IgD-negative memory B cell (primary cell): ENCODE measurements around the gene PANX1. TPM values are rescaled to one million over a fixed set of nuclear protein-coding genes. Genes with fewer than 3 reads are reported as not detected.

Experiments
- H3K27ac Mint-ChIP-seq, 3 donors: one replicate each; pipeline ENCODE4 v1.8.0; 2020 to 2022; ENCODE audit warnings: mild to moderate bottlenecking in 3 of 3, mixed read lengths in 3 of 3, moderate library complexity in 1 of 3
- H3K27me3 Mint-ChIP-seq: one replicate; pipeline ENCODE4 v1.8.0; 2021; ENCODE audit warnings: mixed read lengths
- H3K36me3 Mint-ChIP-seq: one replicate; pipeline ENCODE4 v1.8.0; 2020; ENCODE audit warnings: mild to moderate bottlenecking, mixed read lengths
- H3K4me1 Mint-ChIP-seq, 3 donors: one replicate each; pipeline ENCODE4 v1.8.0; 2020 to 2022; ENCODE audit warnings: mixed read lengths in 3 of 3, mild to moderate bottlenecking in 1 of 3
- H3K4me3 Mint-ChIP-seq, 4 donors: one replicate each; pipeline ENCODE4 v1.8.0; 2020 to 2022; ENCODE audit warnings: mild to moderate bottlenecking in 4 of 4, mixed read lengths in 4 of 4, moderate library complexity in 3 of 4
- H3K9me3 Mint-ChIP-seq, 3 donors: one replicate each; pipeline ENCODE4 v1.8.0; 2020 to 2021; ENCODE audit warnings: mixed read lengths in 3 of 3, mild to moderate bottlenecking in 1 of 3
- polyA plus RNA-seq: library from polyadenylated mRNA; unstranded; fragments of 300-500 nt; fragmentation: Illumina TruSeq; gene quantifications from one replicate; pipeline ENCODE4 v1.2.3, GENCODE V29; 2021

PANX1 gene
- polyA plus RNA-seq, 1 donor from 2014 or later: 10.0 TPM

- Mint-ChIP-seq H3K9me3 (peaks cover 0 to 4% (median 3%) of the 10 kb centered on the region in 3 donors), H3K4me3 (no peak overlapping the region), H3K4me1 (peaks cover 5 to 7% (median 6%) of the 10 kb centered on the region in 3 donors), H3K36me3 (peaks cover 10% of the 10 kb centered on the region), H3K27ac (no peak overlapping the region), H3K27me3 (no peaks in the 10 kb centered on the region)
These were observed 51.1 kb downstream of the PANX1 start for GRCh38 chr11:94179696-94180095.

GRCh38 chr11:94181526-94181925, 52.9 kb downstream of the PANX1 start:
- no peak overlapping the region for H3K27ac Mint-ChIP-seq
- no peaks in the 10 kb centered on the region for H3K27me3 Mint-ChIP-seq
- H3K36me3 Mint-ChIP-seq: peaks cover 8% of the 10 kb centered on the region
- no peak overlapping the region for H3K4me3 Mint-ChIP-seq
- H3K9me3 Mint-ChIP-seq: peaks cover 0 to 4% (median 3%) of the 10 kb centered on the region in 3 donors
- peaks cover 5 to 9% (median 6%) of the 10 kb centered on the region in 3 donors for H3K4me1 Mint-ChIP-seq

GRCh38 chr11:94181943-94182342, 53.3 kb downstream of the PANX1 start:
- no peak overlapping the region for H3K27ac Mint-ChIP-seq
- H3K9me3 Mint-ChIP-seq: peaks cover 0 to 4% (median 3%) of the 10 kb centered on the region in 3 donors
- H3K36me3 Mint-ChIP-seq: peaks cover 8% of the 10 kb centered on the region
- no peaks in the 10 kb centered on the region for H3K27me3 Mint-ChIP-seq
- H3K4me1 Mint-ChIP-seq: peaks cover 5 to 9% (median 6%) of the 10 kb centered on the region in 3 donors
- no peak overlapping the region for H3K4me3 Mint-ChIP-seq

- no peaks in the 10 kb centered on the region for H3K27me3 Mint-ChIP-seq
These were observed 54.7 kb downstream of the PANX1 start for GRCh38 chr11:94183251-94183885.

GRCh38 chr11:94183886-94184264, 55.2 kb downstream of the PANX1 start:
- Mint-ChIP-seq H3K27ac (peak overlapping the region in 1 of 3 donors; percentile 62), H3K4me3 (no peak overlapping the region), H3K27me3 (no peaks in the 10 kb centered on the region), H3K4me1 (peaks cover 5 to 9% (median 5%) of the 10 kb centered on the region in 3 donors), H3K9me3 (no peaks in the 10 kb centered on the region), H3K36me3 (peaks cover 5% of the 10 kb centered on the region)

More at GRCh38 chr11:94183251-94183885, 54.7 kb downstream of the PANX1 start:
- peaks cover 5% of the 10 kb centered on the region for H3K36me3 Mint-ChIP-seq
- H3K4me1 Mint-ChIP-seq: peaks cover 5 to 9% (median 5%) of the 10 kb centered on the region in 3 donors
- H3K27ac Mint-ChIP-seq: peak overlapping the region in 1 of 3 donors; percentile 62
- H3K9me3 Mint-ChIP-seq: no peaks in the 10 kb centered on the region
- no peak overlapping the region for H3K4me3 Mint-ChIP-seq

GRCh38 chr11:94184362-94184761, 55.7 kb downstream of the PANX1 start:
- H3K4me3 Mint-ChIP-seq: no peak overlapping the region
- peaks cover 4 to 9% (median 5%) of the 10 kb centered on the region in 3 donors for H3K4me1 Mint-ChIP-seq
- no peaks in the 10 kb centered on the region for H3K9me3 Mint-ChIP-seq
- no peaks in the 10 kb centered on the region for H3K27me3 Mint-ChIP-seq
- H3K36me3 Mint-ChIP-seq: peaks cover 3% of the 10 kb centered on the region
- H3K27ac Mint-ChIP-seq: no peak overlapping the region

- Mint-ChIP-seq H3K4me3 (no peak overlapping the region), H3K9me3 (peaks cover 0 to 1% (median 0%) of the 10 kb centered on the region in 3 donors), H3K4me1 (peaks cover 3 to 9% (median 5%) of the 10 kb centered on the region in 3 donors), H3K36me3 (peaks cover 3% of the 10 kb centered on the region), H3K27ac (no peak overlapping the region), H3K27me3 (no peaks in the 10 kb centered on the region)
These were observed 56.2 kb downstream of the PANX1 start for GRCh38 chr11:94184846-94185245.

- Mint-ChIP-seq H3K36me3 (no peaks in the 10 kb centered on the region), H3K4me1 (peaks cover 3 to 9% (median 5%) of the 10 kb centered on the region in 3 donors), H3K27ac (peak overlapping the region in 1 of 3 donors; percentile 57), H3K4me3 (no peak overlapping the region), H3K9me3 (peaks cover 0 to 4% (median 0%) of the 10 kb centered on the region in 3 donors), H3K27me3 (no peaks in the 10 kb centered on the region)
These were observed 56.9 kb downstream of the PANX1 start for GRCh38 chr11:94185416-94186084.

- H3K27ac Mint-ChIP-seq: peak overlapping the region in 1 of 3 donors; percentile 14
- peaks cover 0 to 4% (median 0%) of the 10 kb centered on the region in 3 donors for H3K9me3 Mint-ChIP-seq
- no peak overlapping the region for H3K4me3 Mint-ChIP-seq
- no peaks in the 10 kb centered on the region for H3K27me3 Mint-ChIP-seq
- peaks cover 3 to 9% (median 5%) of the 10 kb centered on the region in 3 donors for H3K4me1 Mint-ChIP-seq
- no peaks in the 10 kb centered on the region for H3K36me3 Mint-ChIP-seq
These were observed 57.9 kb downstream of the PANX1 start for GRCh38 chr11:94186342-94187203.

- Mint-ChIP-seq H3K9me3 (peaks cover 0 to 4% (median 0%) of the 10 kb centered on the region in 3 donors), H3K36me3 (no peaks in the 10 kb centered on the region), H3K27ac (no peak overlapping the region), H3K27me3 (no peaks in the 10 kb centered on the region), H3K4me1 (no peaks in the 10 kb centered on the region), H3K4me3 (no peak overlapping the region)
These were observed 64.6 kb downstream of the PANX1 start for GRCh38 chr11:94193288-94193687.

- Mint-ChIP-seq H3K9me3 (peaks cover 0 to 2% (median 0%) of the 10 kb centered on the region in 3 donors), H3K36me3 (no peaks in the 10 kb centered on the region), H3K4me1 (no peaks in the 10 kb centered on the region), H3K27me3 (no peaks in the 10 kb centered on the region), H3K4me3 (no peak overlapping the region), H3K27ac (no peak overlapping the region)
These were observed 66.1 kb downstream of the PANX1 start for GRCh38 chr11:94194712-94195111.

- H3K27ac Mint-ChIP-seq: no peak overlapping the region
- peaks cover 2% of the 10 kb centered on the region for H3K27me3 Mint-ChIP-seq
- no peaks in the 10 kb centered on the region for H3K4me1 Mint-ChIP-seq
- no peaks in the 10 kb centered on the region for H3K9me3 Mint-ChIP-seq
- no peak overlapping the region for H3K4me3 Mint-ChIP-seq
- no peaks in the 10 kb centered on the region for H3K36me3 Mint-ChIP-seq
These were observed 67.7 kb downstream of the PANX1 start for GRCh38 chr11:94196363-94196762.

GRCh38 chr11:94198718-94199117, 70.1 kb downstream of the PANX1 start:
- H3K4me3 Mint-ChIP-seq: no peak overlapping the region

GRCh38 chr11:94199136-94200130, 70.8 kb downstream of the PANX1 start:
- H3K4me3 Mint-ChIP-seq: no peak overlapping the region
- no peaks in the 10 kb centered on the region for H3K4me1 Mint-ChIP-seq
- H3K27ac Mint-ChIP-seq: no peak overlapping the region
- no peaks in the 10 kb centered on the region for H3K36me3 Mint-ChIP-seq
- no peaks in the 10 kb centered on the region for H3K9me3 Mint-ChIP-seq
- H3K27me3 Mint-ChIP-seq: peaks cover 4% of the 10 kb centered on the region

More at GRCh38 chr11:94198718-94199117, 70.1 kb downstream of the PANX1 start:
- H3K4me1 Mint-ChIP-seq: no peaks in the 10 kb centered on the region
- H3K9me3 Mint-ChIP-seq: no peaks in the 10 kb centered on the region
- no peak overlapping the region for H3K27ac Mint-ChIP-seq
- H3K27me3 Mint-ChIP-seq: peaks cover 4% of the 10 kb centered on the region
- no peaks in the 10 kb centered on the region for H3K36me3 Mint-ChIP-seq
